Uterus (tissue), 4 donors: ENCODE results near the gene LTK. TPM values are rescaled to one million over a fixed set of nuclear protein-coding genes. Genes with fewer than 3 reads are reported as not detected.

Experiments
- DNase-seq, 2 donors: peaks; one replicate each; pipeline ENCODE4 v3.0.0-alpha.2; 2019 to 2020
- H3K27ac ChIP-seq, 2 donors: fragments of 200-600 bp; sonication (generic); 1 replicate in 1 of 2; 2 replicates in 1 of 2; pipeline ENCODE4 v1.5.1; 2016 to 2018
- H3K27me3 ChIP-seq, 2 donors: fragments of 200-600 bp; sonication (generic); one replicate each; pipeline ENCODE4 v1.5.1; 2018 to 2019; ENCODE audit warnings: control low read depth in 1 of 2
- H3K36me3 ChIP-seq, 2 donors: fragments of 200-600 bp; sonication (generic); one replicate each; pipeline ENCODE4 v1.5.1; 2019; ENCODE audit warnings: control low read depth in 1 of 2
- H3K4me1 ChIP-seq, 2 donors: fragments of 200-600 bp; sonication (generic); one replicate each; pipeline ENCODE4 v1.5.1; 2018 to 2019; ENCODE audit warnings: control low read depth in 1 of 2
- H3K4me3 ChIP-seq, 2 donors: fragments of 200-600 bp; sonication (generic); 1 replicate in 1 of 2; 2 replicates in 1 of 2; pipeline ENCODE4 v1.5.1; 2018 to 2019; ENCODE audit warnings: mild to moderate bottlenecking in 1 of 2
- H3K9me3 ChIP-seq, 2 donors: fragments of 200-600 bp; sonication (generic); one replicate each; pipeline ENCODE4 v1.5.1; 2019; ENCODE audit warnings: control low read depth in 1 of 2
- CTCF ChIP-seq, 4 experiments: fragments of 200-600 bp in 2 of 4; fragments of 450-650 bp in 2 of 4; sonication (generic) in 2 of 4; IDR thresholded peaks; one replicate each; pipeline ENCODE4 v1.5.1; 2016 to 2019; ENCODE audit warnings: antibody characterized with exemption in 4 of 4, mild to moderate bottlenecking in 2 of 4, moderate library complexity in 1 of 4
- POLR2A ChIP-seq, 2 donors: fragments of 450-650 bp; IDR thresholded peaks; one replicate each; pipeline ENCODE4 v1.6.1; 2016; ENCODE audit warnings: antibody characterized with exemption in 2 of 2, mild to moderate bottlenecking in 1 of 2, moderate library complexity in 1 of 2
- intact Hi-C: fragments of 100-400 bp; cut with DNase I; formaldehyde crosslinking; loops from one replicate; pipeline ENCODE4 v1.15.1; 2023; ENCODE audit warnings: low total_unique reads
- total RNA-seq, 4 donors: library from RNA; depleted of rRNA in 3 of 4; stranded (reverse); fragments of >200 nt in 3 of 4; gene quantifications; one replicate each; pipeline versions ENCODE4 v1.1.0 to v1.2.4, GENCODE V29; 2014 to 2023
- donor health status: DM: yes; HTN: yes; CAD: no.

LTK gene
- total RNA-seq, 4 donors from 2014 or later: 0.24 to 0.55 TPM; not detected in 2

- TF ChIP-seq CTCF (IDR thresholded peaks at IDR 0.05): no peak
- no peak for TF ChIP-seq POLR2A (IDR thresholded peaks at IDR 0.05)
- Histone ChIP-seq H3K36me3 (no peaks in the 10 kb centered on the region), H3K4me1 (no peaks in the 10 kb centered on the region), H3K27me3 (no peaks in the 10 kb centered on the region), H3K27ac (no peak overlapping the region), H3K4me3 (no peak overlapping the region), H3K9me3 (no peaks in the 10 kb centered on the region)
- intact Hi-C loops: no loop called here
- DNase-seq: no peak
Observed at GRCh38 chr15:41466711-41467110, 46.9 kb downstream of the LTK start.

GRCh38 chr15:41465822-41466421, 47.7 kb downstream of the LTK start:
- intact Hi-C loops: no loop called here
- Histone ChIP-seq H3K27ac (no peak overlapping the region), H3K27me3 (no peaks in the 10 kb centered on the region), H3K4me1 (no peaks in the 10 kb centered on the region), H3K4me3 (no peak overlapping the region), H3K36me3 (no peaks in the 10 kb centered on the region), H3K9me3 (no peaks in the 10 kb centered on the region)
- DNase-seq: no peak
- TF ChIP-seq POLR2A (IDR thresholded peaks at IDR 0.05): no peak
- peak; percentile 24 to 40 (median 30) for TF ChIP-seq CTCF (IDR thresholded peaks at IDR 0.05)

- TF ChIP-seq POLR2A (IDR thresholded peaks at IDR 0.05): no peak
- no peak for TF ChIP-seq CTCF (IDR thresholded peaks at IDR 0.05)
- no peaks in the 10 kb centered on the region for H3K27me3 ChIP-seq
- DNase-seq: no peak
- H3K36me3 ChIP-seq: no peaks in the 10 kb centered on the region
- no peaks in the 10 kb centered on the region for H3K4me1 ChIP-seq
- no peak overlapping the region for H3K4me3 ChIP-seq
- intact Hi-C loops: no loop called here
- H3K9me3 ChIP-seq: no peaks in the 10 kb centered on the region
- H3K27ac ChIP-seq: no peak overlapping the region
Observed at GRCh38 chr15:41464889-41465580, 48.6 kb downstream of the LTK start.

- no peak for TF ChIP-seq POLR2A (IDR thresholded peaks at IDR 0.05)
- TF ChIP-seq CTCF (IDR thresholded peaks at IDR 0.05): no peak
- no peaks in the 10 kb centered on the region for H3K36me3 ChIP-seq
Observed at GRCh38 chr15:41462084-41462795, 51.4 kb downstream of the LTK start.

More at GRCh38 chr15:41462084-41462795, 51.4 kb downstream of the LTK start:
- no peaks in the 10 kb centered on the region for H3K4me1 ChIP-seq
- no peak overlapping the region for H3K27ac ChIP-seq
- H3K4me3 ChIP-seq: no peak overlapping the region
- intact Hi-C loops: no loop called here
- no peaks in the 10 kb centered on the region for H3K27me3 ChIP-seq
- no peak for DNase-seq
- no peaks in the 10 kb centered on the region for H3K9me3 ChIP-seq

Other genes starting within 250 kb of the LTK start
- gene OIP5, start 181.2 kb downstream of the LTK start, total RNA-seq: 10 to 100 TPM in 1 of 4 donors, not detected in 3; 11.0 TPM
- gene NUSAP1, start 180.9 kb downstream of the LTK start, total RNA-seq: 100 to 1,000 TPM in 1 of 4 donors, 1 to 10 TPM in 1, not detected in 2; 1.0 to 101 TPM
- gene NDUFAF1, start 111.3 kb downstream of the LTK start, total RNA-seq: 10 to 100 TPM in 2 of 4 donors, 1 to 10 TPM in 2; 2.1 to 25.0 (median 11.2) TPM
- gene RTF1, start 96.7 kb downstream of the LTK start, total RNA-seq: 10 to 100 TPM in 3 of 4 donors, 1 to 10 TPM in 1; 7.4 to 39.6 (median 24.2) TPM
- 1 to 10 TPM in 1 of 4 donors, under 1 TPM in 1, not detected in 2; 0.41 to 1.3 TPM for gene ITPKA, start 20.0 kb downstream of the LTK start, total RNA-seq
- gene RPAP1, start 30.4 kb upstream of the LTK start, total RNA-seq: 10 to 100 TPM in 3 of 4 donors, 1 to 10 TPM in 1; 3.8 to 42.5 (median 25.8) TPM
- 10 to 100 TPM in 3 of 4 donors, 1 to 10 TPM in 1; 6.5 to 34.8 (median 24.3) TPM for gene TYRO3, start 45.4 kb upstream of the LTK start, total RNA-seq
- 100 to 1,000 TPM in 2 of 4 donors, 10 to 100 TPM in 2; 54.8 to 156 (median 114) TPM for gene MGA, start 146.6 kb upstream of the LTK start, total RNA-seq